ENCODE data around the gene ATG16L2.
A peak's percentile ranks its signal among the peaks of the same experiment; 100 is the strongest.
"Not testable (repeated sequence)": the region's sequence is repeated elsewhere in the genome, so short reads cannot be mapped to it uniquely, and the experiment has no call there.

The ATG16L2 gene

GRCh38 chr11:72851726-72852125 lies 37.5 kb downstream of the ATG16L2 start:
- no peak for DNase-seq

GRCh38 chr11:72856065-72856464 lies 41.9 kb downstream of the ATG16L2 start:
- no peak for DNase-seq

DNA sequence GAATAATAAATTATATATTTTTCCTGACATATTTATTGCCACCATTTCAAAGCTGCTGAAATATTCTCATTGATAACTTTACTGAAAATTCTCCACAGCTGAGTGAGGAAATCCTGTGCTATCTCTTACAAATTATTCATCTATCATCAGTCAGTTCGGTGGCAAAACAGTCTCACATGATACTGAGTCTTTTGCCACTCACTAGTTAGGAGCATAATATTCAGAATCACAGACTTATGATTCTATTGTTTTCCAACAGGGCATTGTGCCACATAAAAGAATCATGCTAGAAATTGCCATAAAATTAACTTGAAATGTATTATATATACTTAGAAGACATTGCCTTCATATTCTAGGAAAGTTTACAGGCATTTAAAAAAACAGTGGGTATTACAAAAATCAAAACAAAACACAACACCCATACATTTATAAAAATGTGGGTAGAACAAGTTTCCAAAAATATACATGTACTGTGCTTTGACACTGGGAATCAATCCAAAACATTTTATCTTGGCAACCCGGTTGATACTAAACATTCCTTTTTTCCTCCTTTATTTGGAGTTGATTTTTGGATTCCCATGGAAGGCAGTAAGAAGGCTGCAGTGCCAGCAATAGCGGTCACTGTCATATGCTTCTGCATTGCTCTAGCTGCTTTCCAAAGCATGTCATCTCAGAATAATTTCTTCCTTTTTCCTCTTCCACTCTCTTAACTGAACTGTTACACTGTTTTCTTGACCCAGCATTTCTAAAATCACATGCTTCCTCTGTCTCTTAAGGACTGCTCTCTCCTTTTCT lies 42.5 kb downstream of the ATG16L2 start:
- no peak for DNase-seq

- not testable (repeated sequence) for DNase-seq
These were observed 44.1 kb downstream of the ATG16L2 start for GRCh38 chr11:72858267-72858666.

DNA sequence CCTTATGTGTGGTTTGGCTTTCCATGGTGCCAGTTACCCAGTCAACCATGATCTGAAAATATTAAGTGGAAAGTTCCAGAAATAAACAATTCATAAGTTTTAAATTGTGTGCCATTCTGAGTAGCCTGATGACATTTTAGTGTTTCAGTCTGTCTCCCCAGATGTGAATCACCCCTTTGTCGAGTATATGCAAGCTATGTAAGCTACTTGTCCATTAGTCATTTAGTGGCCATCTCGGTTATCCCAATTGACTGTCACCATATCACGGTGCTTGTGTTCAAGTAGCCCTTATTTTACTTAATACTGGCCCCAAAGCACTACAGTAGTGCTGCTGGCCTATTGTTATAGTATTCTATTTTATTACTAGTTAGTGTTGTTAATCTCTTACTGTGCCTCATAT lies 44.9 kb downstream of the ATG16L2 start:
- no peak for DNase-seq

GRCh38 chr11:72860010-72860409 lies 45.8 kb downstream of the ATG16L2 start:
- DNase-seq: no peak

DNA sequence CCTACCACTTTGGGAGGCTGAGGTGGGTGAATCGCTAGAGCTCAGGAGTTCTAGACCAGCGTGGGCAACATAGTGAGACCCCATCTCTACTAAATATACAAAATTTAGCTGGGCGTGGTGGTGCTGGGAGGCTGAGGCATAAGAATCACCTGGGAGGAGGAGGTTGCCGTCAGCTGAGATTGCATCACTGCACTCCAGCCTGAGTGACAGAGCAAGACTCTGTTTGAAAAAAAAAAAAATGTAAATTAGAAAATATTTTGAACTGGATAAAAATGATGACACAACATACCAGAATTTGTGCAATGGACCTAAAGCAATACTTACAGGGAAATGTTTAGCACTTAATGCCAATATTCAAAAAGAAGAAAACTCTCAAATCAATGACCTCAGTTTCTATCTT lies 46.4 kb downstream of the ATG16L2 start:
- no peak for DNase-seq

DNA sequence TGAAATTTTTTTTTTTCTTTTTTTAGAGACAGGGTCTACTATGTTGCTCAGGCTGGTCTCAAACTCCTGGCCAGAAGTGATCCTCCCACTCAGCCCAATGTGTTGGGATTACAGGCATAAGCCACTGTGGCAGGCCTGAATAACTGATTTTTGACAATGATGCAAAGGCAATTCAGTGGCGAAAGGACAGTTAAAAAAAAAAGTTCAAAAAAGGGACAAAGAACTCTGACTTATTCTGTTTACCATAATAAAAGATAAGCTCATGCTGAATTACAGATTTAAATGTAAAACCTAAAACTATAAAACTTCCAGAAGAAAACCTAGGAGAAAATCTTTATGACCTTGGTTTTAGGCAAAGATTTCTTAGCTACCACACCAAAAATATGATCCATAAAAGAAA lies 48.9 kb downstream of the ATG16L2 start:
- DNase-seq: no peak

DNA sequence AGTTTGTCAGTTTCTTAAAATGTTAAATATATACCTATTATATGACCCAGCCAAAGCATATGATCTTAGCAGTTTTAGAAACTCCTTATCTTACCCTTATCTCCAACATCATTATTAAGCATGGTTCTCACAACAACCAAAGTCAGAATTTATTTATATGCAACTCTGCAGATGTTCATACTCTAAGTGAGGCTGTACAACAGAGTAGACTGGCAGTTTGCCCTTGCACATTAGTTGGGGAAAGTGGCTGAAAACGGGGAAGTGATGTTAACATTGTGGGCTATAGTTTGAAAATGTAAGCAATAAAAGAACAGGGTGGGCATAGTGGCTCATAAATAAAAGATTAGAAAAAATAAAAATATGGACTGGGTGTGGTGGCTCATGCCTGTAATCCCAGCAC lies 49.7 kb downstream of the ATG16L2 start:
- peak; percentile 42 for DNase-seq

GRCh38 chr11:72864702-72865655 lies 50.8 kb downstream of the ATG16L2 start:
- peak; percentile 25 for DNase-seq

GRCh38 chr11:72867970-72868369 lies 53.8 kb downstream of the ATG16L2 start:
- DNase-seq: no peak

DNA sequence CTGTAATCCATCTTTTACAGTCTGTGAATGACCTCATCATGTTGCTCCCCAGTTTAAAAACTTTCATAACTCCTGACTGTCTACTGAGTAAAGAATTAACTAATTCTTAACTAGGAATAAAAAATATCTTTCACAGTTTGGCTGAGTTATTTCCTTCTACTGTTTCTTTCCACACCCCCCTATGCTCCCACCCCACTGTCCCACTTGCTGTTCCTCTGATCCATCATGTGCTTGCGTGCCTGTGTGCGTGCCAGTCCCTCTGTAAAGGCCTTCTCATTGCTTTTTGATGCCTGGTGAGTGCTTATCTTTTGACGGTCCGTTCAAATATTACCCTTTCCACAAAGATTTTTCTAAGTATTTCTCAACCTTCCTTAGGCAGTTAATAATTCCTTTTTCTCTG lies 55.6 kb downstream of the ATG16L2 start:
- no peak for DNase-seq

GRCh38 chr11:72871119-72871518 lies 56.9 kb downstream of the ATG16L2 start:
- DNase-seq: peak; percentile 18

DNA sequence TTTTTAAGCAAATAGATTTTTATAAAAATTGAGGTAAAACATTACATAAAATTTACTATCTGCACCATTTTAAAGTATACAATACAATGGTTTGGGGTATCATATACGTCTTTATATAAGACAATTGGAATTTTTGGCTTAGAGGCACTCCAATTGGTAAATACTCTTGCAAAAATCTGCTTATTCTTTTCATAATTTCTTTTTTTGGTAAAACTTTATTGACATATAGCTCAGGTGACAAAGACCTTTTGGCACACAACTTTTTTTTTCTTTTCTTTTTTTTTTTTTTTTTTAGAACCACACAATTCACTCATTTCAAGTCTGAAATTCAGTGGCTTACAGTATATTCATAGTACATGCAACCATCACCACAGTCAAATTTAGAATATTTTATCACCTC lies 57.8 kb downstream of the ATG16L2 start:
- DNase-seq: no peak

GRCh38 chr11:72875736-72876135 lies 61.5 kb downstream of the ATG16L2 start:
- no peak for DNase-seq

DNA sequence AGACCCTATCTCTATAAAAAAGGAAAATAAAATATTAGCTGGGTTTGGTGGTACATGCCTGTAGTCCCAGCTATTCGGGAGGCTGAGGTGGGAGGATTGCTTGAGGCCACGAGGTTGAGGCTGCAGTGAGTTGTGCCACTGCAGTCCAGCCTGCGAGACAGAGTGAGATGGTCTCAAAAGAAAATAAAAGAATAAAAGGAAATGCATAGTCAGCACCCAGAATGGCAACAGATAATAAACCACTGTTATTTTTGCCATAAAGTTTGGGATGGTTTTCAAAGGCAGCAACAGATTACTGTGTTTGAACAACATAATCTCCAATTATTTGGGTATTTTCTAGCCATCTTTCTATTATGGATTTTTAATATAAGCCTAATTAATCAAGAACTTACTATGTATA lies 61.9 kb downstream of the ATG16L2 start:
- DNase-seq: no peak

Measured in hematopoietic multipotent progenitor cell treated with erythropoietin and hydrocortisone succinate and interleukin-3 and kit ligand, for 6 days (in vitro differentiated cells).